GM10248 (cell line): ENCODE results near the gene TOM1.

Experiments used
- CTCF ChIA-PET: fragments of 300-600 bp; sonication (Branson Sonifier 250); formaldehyde crosslinking; extraction: SDS; loops from one replicate; lab custom pipeline; 2021; ENCODE audit warnings: antibody characterized with exemption; lab: Yijun Ruan, JAX
- POLR2A ChIA-PET: fragments of 350-650 bp; sonication (Branson Sonifier 250); formaldehyde crosslinking; extraction: SDS; loops from one replicate; lab custom pipeline; 2020; ENCODE audit warnings: antibody characterized with exemption; lab: Yijun Ruan, JAX
- DNase-seq: peaks from one replicate; pipeline ENCODE4 v3.0.0; 2012; ENCODE audit errors: extremely low spot score
- CTCF ChIP-seq: IDR thresholded peaks from 2 replicates; pipeline ENCODE4 v1.5.1; 2012; ENCODE audit warnings: mild to moderate bottlenecking, low read depth; ENCODE audit errors: extremely low read depth, missing control alignments, control extremely low read depth

Gene TOM1

DNA sequence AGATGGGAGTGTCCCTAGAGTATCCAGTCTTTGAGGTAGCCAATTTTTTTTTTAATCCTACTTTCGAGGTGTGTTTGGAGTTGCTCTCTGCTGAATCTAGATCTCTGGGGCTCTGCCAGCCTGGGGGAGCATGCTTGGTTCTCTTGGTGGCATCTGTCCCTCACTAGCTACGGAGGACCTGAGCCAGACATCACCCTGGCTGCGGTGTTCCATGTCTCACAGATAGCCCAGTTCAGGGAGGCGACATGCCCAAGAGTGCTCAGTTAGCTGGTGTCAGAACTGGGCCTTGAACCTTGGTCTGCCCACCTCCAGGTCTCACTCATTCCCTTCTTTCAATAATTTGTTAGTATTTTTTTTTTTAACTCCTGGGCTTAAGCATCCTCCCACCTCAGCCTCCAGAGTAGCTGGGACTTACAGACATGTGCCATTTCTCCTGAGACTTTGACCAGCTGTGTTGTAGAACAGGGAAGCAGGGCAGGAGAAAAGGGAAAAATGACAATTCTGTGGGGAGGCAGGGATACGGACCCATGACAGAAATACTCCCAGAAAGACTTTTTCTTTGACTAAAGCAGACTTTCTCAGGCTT, 81.8 kb downstream of the TOM1 start:
- ChIA-PET POLR2A (no interaction called here), CTCF (interaction anchor here (1.0 to 1.3 kb wide), 2 partner anchors 16 to 23 kb away, joined by 3 read pairs; no protein-coding TSS in a partner anchor)
- no peak for TF ChIP-seq CTCF
- DNase-seq: no peak

GRCh38 chr22:35383679-35384071, 84.0 kb downstream of the TOM1 start:
- ChIA-PET POLR2A (no interaction called here), CTCF (interaction anchor here (1.3 to 2.0 kb wide), 4 partner anchors 11 to 33 kb away, joined by 3 to 6 read pairs (median 4); no protein-coding TSS in a partner anchor)
- TF ChIP-seq CTCF: no peak
- DNase-seq: no peak

DNA sequence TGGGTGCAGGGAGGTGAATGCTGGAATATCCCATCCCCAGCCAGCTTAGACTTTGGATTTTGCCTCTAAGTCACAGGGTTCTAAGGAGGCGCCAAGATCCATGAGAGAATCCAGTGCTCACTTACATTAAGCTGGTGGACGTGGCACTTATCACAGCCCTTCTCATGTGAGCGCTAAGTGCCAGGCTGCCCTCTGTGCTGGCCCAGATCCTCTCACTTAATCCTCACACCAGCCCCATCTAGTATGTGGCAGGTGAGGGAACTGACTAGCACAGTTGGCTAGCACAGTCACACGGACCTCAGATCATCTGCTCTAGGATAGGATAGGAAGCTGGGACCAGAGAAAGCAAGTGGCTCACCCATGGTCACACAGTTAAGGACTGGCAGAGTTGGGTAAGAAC, 84.8 kb downstream of the TOM1 start:
- ChIA-PET POLR2A (no interaction called here), CTCF (interaction anchor here (1.0 to 2.0 kb wide), 7 partner anchors 10 to 128 kb away, joined by 3 to 6 read pairs (median 3); partner anchors contain the start of gene HMGXB4)
- no peak for DNase-seq
- TF ChIP-seq CTCF: no peak

- ChIA-PET CTCF (interaction anchor here (1.0 to 2.0 kb wide), 7 partner anchors 9 to 128 kb away, joined by 3 to 6 read pairs (median 3); partner anchors contain the start of gene HMGXB4), POLR2A (no interaction called here)
- DNase-seq: no peak
- TF ChIP-seq CTCF: no peak
These were observed 85.4 kb downstream of the TOM1 start for GRCh38 chr22:35384975-35385588.

DNA sequence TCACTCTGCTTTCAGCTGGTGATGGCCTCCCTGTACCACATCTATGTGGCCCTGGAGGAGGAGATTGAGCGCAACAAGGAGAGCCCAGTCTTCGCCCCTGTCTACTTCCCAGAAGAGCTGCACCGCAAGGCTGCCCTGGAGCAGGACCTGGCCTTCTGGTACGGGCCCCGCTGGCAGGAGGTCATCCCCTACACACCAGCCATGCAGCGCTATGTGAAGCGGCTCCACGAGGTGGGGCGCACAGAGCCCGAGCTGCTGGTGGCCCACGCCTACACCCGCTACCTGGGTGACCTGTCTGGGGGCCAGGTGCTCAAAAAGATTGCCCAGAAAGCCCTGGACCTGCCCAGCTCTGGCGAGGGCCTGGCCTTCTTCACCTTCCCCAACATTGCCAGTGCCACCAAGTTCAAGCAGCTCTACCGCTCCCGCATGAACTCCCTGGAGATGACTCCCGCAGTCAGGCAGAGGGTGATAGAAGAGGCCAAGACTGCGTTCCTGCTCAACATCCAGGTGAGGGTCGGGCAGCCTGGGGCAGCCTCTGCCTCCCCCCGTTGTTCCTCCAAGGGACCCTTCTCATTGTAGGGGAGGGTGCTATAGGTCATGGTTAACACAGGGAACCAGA, 87.1 kb downstream of the TOM1 start:
- POLR2A ChIA-PET: interaction anchor here (0.6 kb wide), 1 partner anchor 9 kb away, joined by 4 read pairs; no protein-coding TSS in a partner anchor
- CTCF ChIA-PET: interaction anchor here (0.6 to 2.3 kb wide), 3 partner anchors 11 to 36 kb away, joined by 3 to 11 read pairs (median 3); no protein-coding TSS in a partner anchor
- DNase-seq: no peak
- TF ChIP-seq CTCF: no peak

- POLR2A ChIA-PET: no interaction called here
- CTCF ChIA-PET: interaction anchor here (0.8 to 2.7 kb wide), 2 partner anchors 20 to 21 kb away, joined by 3 to 10 read pairs; no protein-coding TSS in a partner anchor
- DNase-seq: no peak
- no peak for TF ChIP-seq CTCF
These were observed 91.2 kb downstream of the TOM1 start for GRCh38 chr22:35390933-35391332.
